ENCODE data around the gene MFN2.

The MFN2 gene

DNA sequence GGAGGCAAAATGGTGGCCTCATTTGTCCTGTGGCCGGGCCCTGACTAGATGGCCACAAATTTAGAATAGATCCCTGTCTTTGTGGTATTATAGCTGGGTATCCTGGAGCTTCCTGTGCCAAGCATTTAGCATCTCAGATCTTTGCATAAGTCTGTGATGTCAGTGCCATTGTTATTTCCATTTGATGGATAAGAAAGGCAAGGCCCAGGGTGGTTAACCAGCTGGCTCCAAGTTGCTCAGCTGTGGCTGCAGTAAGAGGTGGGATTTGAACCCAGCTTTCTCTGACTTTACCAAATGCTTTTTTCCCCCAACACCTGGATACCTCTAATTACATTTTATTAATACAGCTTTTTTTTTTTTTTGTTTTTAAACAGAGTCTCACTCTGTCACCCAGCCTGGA is 71.1 kb downstream of the MFN2 start:
- no peak for DNase-seq (ENCODE audit: low read depth)

DNA sequence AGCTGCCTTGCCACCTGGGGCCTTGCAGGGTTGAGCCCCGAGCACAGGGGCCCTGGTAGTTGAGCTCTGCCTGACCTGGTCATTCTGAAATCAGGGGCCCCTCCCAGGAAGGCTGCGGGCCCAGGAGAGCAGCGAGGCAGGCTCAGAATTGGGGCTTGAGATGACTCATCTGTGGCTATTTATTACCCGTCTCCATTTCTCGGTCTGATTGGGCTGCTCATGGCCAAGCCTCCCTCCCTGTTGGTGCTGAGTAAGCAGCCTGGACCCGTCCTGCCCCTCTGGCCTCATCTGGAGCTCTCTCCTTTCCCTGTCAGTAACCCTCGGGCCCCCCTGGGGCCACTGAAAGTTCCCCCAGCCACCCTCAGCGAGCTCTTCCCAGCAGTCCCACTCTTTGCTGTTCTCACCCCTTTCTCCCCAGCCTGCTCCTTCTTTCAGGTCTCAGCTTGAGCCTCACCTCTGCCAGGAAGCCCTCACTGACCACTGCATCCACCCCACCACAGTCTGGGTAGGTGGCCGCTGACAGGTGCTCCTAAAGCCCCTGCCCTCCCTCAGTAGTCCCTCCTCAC is 71.8 kb downstream of the MFN2 start:
- DNase-seq (ENCODE audit: low read depth): peak; percentile 64

DNA sequence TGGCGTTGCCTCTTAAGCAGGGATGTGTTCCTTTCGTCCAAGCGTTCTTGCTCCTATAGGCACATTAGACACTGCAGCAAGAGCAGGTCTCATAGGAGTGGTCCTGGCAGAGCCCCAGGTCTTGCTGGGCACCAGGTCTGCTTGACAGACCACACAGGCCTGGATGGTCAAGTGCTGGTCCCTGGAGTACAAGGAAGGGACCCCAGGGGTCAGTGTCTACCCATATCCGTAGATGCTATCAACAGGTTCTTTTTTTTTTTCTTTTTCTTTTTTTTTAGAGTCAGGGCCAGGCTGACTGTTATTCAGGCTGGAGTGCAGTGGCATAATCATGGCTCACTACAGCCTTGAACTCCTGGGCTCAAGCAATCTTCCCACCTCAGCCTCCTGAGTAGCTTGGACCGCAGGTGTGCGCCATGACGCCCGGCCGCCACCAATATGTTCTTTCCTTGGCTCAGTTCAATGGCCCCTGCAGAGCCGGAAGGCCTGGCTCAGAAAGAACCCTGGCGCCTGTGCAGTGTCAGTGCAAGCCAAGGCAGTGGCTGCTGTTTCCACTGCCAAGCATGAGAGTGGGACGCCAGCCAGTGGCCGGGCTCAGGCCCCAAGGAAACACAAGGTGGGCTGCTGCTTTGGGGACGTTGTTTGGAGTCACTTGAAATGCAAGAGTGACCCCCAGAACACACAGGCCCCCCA is 72.9 kb downstream of the MFN2 start:
- DNase-seq (ENCODE audit: low read depth): no peak

DNA sequence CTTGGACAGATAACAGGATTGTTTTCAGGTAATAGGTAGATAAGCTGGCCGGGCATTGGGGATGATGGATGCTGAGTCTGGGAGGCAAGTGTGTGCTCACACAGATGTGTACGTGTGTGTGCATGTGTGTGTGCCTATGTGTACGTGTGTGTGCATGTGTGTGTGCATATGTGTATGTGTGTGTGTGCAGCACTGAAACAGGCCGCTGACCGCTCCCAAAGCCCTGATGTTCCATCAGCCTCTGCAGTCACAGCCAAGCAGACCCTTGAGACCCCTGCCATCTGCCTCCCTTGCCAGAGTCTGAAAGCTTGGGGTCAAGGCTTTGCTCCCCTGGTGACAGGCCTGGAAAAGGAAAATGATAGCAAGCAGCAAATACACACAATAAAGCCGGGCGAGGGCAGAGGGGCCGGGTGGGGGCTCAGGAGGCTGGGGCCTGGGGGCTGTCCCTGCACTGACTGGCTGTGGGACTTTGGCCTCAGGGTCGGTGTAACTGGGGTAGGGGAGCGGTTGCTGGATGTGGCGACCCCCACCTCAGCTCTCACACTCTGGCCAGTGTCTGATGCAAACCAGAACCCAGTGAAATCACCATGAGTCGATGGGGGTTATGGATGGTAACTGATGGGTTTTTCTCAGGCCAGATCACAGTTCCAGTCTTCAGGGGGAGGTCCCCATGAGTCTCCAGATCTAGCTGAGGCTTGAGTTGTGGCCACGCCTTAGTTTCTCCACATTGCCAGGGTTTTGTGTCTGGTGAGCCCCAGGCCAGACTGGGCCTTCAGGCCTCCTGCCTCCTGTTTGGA is 73.7 kb downstream of the MFN2 start:
- no peak for DNase-seq (ENCODE audit: low read depth)

DNA sequence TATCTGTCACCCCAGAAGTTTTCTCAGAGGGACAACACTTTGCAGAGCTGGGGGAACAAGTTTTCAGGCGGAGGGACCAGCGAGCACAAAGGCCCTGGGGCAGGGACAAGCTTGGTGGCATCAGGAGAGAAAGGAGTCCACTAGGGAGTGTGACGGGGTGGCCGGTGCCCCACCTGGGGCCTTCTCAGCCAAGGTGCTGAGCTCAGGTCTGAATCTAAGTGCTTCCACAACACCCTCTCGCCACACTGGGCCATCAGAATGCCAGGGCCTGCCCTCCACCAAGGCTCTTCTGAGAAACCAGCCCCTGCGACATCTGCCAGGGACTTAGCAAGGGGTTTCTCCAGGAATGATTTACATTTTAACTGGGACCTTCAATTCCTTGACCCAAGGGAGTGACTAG is 75.0 kb downstream of the MFN2 start:
- no peak for DNase-seq (ENCODE audit: low read depth)

DNA sequence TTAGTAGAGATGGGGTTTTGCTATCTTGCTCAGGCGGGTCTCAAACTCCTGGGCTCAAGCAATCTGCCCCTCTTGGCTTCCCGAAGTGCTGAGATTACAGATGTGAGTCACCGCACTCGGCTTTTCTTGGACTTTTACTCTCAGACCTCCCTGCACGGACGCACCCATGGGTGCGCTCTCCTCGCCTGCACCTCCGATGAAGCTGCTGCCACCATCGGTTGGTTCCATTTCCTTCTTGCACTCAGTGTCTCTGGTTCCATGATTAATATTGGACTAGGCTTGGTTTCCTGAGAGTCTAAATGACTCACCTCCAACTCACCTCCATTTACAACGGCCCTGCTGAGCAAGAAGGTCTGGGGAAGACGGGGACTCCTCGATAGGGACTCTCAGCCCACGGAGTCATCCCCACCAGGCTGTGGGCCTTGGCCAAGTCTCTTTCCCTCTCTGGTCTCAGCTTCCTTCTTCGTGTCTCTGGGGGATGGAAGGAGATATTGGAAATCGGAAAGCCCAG is 76.1 kb downstream of the MFN2 start:
- no peak for DNase-seq (ENCODE audit: low read depth)

DNA sequence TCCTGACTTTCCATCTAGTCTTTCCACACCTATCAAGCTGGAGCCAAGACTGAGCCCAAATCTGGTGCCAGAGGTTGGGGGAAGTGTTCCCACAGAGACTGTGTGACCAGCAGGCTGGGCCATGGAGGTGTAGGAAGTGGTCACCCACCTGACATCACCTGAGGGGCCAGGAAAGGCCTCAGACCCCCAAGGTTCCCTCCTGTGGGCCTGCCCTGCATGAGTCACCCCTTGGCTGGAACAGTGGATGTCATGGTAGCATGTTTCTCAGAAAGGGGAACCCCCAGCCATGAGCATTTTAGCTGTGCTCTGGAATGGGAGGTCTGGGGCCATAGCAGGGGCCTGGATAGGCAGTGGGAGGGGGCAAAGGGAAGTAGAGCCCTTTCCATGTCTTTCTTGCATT is 77.1 kb downstream of the MFN2 start:
- DNase-seq (ENCODE audit: low read depth): no peak

DNA sequence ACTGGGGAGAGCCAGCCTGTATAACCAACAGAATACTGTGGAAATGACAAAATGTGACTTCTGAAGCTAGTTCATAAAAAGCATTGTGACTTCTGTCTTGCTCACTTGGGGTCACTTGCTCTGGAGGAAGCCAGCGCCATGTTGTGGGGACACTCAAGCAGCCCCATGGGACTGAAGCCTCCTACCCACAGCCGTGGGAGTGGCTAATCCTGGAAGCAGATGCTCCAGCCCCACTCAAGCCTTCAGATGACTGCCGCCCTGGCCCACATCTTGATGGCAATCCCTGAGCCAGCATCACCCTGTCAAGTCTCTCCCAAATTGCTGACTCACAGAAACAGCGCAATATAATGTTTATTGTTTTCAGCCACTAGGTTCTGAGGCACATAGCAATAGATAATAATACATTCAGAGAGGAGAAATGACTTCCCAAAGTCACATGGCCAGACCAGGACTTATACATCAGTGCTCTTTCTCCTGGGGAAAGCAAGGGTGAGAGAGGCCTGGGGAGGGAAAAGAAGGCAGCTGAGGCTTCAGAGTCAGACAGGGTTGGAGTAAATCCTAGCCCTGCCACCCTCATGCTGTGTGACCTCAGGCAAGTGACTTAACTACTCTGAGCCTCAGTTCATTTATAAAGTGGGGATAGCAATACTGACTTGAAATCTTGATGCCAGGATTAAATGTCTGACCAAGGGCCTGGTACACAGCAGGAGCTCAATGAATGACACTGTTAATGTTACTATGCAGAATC is 77.9 kb downstream of the MFN2 start:
- DNase-seq (ENCODE audit: low read depth): no peak

DNA sequence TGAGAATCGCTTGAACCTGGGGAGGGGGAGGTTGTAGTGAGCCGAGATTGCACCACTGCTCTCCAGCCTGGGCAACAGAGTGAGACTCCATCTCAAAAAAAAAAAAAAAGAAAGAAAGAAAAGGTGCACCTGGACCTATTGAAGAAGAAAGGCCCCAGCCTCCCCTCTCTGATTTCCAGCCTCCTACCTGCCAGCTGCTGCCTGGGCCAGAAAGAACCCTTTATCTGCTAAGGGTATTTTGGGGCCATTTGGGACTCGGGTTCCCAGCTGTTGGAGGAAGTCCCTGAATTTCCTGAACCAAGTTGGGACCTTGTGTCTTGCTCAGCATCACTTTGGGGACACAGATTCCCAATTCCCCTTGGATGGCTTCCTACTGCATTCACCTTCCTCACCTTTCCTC is 79.0 kb downstream of the MFN2 start:
- DNase-seq (ENCODE audit: low read depth): no peak

DNA sequence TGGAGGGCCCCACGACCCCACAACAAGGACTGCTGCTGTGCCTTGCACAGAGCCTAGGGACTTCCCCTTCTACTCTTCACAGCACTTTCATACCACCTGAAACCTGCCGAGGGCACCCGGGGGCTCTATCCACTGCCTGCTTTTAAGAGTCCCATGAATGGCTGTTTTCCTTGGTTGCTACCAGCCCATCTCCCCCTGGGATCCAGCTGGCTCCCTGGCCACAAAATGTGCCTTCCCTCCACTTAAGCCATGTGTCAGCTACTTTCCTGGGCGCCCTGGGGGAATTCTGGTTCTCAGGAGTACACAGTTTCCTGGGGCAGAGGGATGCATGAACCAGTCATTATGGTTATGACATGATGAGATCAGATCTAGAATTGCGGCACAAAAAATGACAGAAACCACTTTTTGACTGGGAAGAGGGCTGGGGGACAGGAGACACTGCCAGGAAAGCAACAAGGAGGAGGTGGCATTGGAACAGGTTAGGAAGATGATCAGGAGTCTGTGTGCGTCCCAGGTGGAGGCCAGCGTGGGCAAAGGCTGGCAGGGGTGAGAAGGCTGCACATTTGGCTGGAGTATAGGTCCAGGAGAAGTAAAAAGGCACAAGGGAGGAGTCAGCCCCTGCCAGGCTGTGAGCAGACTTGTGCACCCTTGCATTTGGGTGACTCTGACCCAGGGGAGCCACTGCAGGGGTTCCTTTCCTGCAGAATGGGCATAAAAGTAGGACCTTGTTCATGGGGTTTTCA is 79.6 kb downstream of the MFN2 start:
- no peak for DNase-seq (ENCODE audit: low read depth)

DNA sequence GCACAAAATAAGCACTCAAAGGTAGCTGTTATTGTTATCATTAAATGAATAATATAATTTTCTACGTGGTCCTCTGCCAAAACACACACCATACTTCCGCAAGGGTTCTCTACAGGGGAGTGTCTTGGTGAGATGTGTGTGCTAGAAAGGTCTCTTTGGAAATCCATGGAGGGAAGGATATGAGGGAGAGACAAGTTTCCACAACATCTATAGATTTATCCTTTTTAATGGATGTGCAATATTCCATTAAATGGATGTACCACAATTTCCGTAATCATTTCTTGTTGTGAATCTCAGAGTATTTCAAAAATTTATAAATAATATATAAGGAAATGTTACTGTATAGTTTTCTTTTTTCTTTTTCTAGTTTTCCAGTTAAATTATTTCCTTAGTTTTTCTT is 80.3 kb downstream of the MFN2 start:
- DNase-seq (ENCODE audit: low read depth): no peak
